Epidermal melanocyte (primary cell): ENCODE results near the gene PTGER2.

Experiments
- DNase-seq: peaks from one replicate; pipeline ENCODE4 v3.0.0; 2011; ENCODE audit warnings: low spot score; ENCODE audit not compliant: insufficient read length

Gene PTGER2

GRCh38 chr14:52369305-52369801 is 55.2 kb downstream of the PTGER2 start:
- peak; percentile 48 for DNase-seq

- DNase-seq, result no peak
These were observed 56.4 kb downstream of the PTGER2 start for GRCh38 chr14:52370406-52370935.

DNA sequence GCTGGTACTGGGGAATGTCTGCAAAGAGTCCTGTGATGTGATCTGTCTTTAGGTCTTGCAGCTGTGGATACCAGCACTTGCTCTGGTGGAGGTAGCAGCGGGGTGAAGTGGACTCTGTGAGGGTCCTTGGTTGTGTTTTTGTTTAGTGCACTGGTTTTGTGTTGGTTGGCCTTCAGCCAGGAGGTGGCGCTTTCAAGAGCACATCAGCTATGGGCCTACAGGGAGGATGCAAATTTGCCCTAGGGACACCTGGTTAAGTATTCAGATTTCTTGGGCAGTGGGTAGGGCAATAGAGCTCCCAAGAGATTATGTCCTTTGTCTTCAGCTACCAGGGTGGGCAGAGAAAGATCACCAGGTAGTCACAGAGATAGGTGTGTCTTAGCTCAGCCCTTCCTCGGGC is 63.8 kb downstream of the PTGER2 start:
- DNase-seq, result no peak
